Left lobe of liver (tissue), 2 donors: ENCODE measurements around the gene MRPS21. TPM values are rescaled to one million over a fixed set of nuclear protein-coding genes. Genes with fewer than 3 reads are reported as not detected.
"Not testable (repeated sequence)": the region's sequence is repeated elsewhere in the genome, so short reads cannot be mapped to it uniquely, and the experiment has no call there.

ENCODE experiments used
- ATAC-seq: fragments of 200-7000 bp; cut with Tn5 transposase; one replicate; pipeline ENCODE4 v1.9.1; 2020; ENCODE audit warnings: mild to moderate bottlenecking, moderate library complexity
- DNase-seq: peaks from one replicate; pipeline ENCODE4 v3.0.0-alpha.2; 2020; ENCODE audit warnings: low spot score
- total RNA-seq: library from RNA; stranded (reverse); gene quantifications from one replicate; pipeline ENCODE4 v1.2.1, GENCODE V29; 2021
- donor health status: DM: no; HTN: no; CAD: no; lungs with moderate emphysema.
- donor health status: DM: no; HTN: yes; CAD: no.

MRPS21 gene
- total RNA-seq, 1 donor from 2014 or later = 27.0 TPM

- peak; percentile 60 for ATAC-seq
Measured at GRCh38 chr1:150281221-150281757, 12.4 kb upstream of the MRPS21 start.

GRCh38 chr1:150281758-150282557 is 11.7 kb upstream of the MRPS21 start, which contains the start of gene CIART:
Gene CIART, plus strand, starts transcription at chr1:150282554. Its CDS starts 714 bp downstream, at chr1:150283268.
- ATAC-seq (peak; percentile 82), DNase-seq (peak; percentile 95)

More at GRCh38 chr1:150281221-150281757, 12.4 kb upstream of the MRPS21 start:
- peak; percentile 77 for DNase-seq

GRCh38 chr1:150282558-150282958 is 11.1 kb upstream of the MRPS21 start:
- DNase-seq (no peak), ATAC-seq (peak; percentile 35)

GRCh38 chr1:150283260-150283659 is 10.4 kb upstream of the MRPS21 start:
- DNase-seq = no peak

GRCh38 chr1:150288382-150288781 is 5.3 kb upstream of the MRPS21 start:
- DNase-seq (no peak), ATAC-seq (no peak)

More at GRCh38 chr1:150283260-150283659, 10.4 kb upstream of the MRPS21 start:
- no peak for ATAC-seq

- ATAC-seq (no peak), DNase-seq (no peak)
Measured at GRCh38 chr1:150288822-150289221, 4.8 kb upstream of the MRPS21 start.

GRCh38 chr1:150295476-150295875 is 1.8 kb downstream of the MRPS21 start:
- DNase-seq = no peak
- ATAC-seq = no peak

GRCh38 chr1:150299716-150300115 is 6.1 kb downstream of the MRPS21 start:
- DNase-seq = no peak
- no peak for ATAC-seq

- ATAC-seq (no peak), DNase-seq (no peak)
Measured at GRCh38 chr1:150302338-150302737, 8.7 kb downstream of the MRPS21 start.

- no peak for DNase-seq
- ATAC-seq = no peak
Measured at GRCh38 chr1:150302902-150303301, 9.2 kb downstream of the MRPS21 start.

- ATAC-seq, DNase-seq: not testable (repeated sequence)
Measured at GRCh38 chr1:150308585-150308984, 14.9 kb downstream of the MRPS21 start.

- no peak for ATAC-seq
- no peak for DNase-seq
Measured at GRCh38 chr1:150309758-150310508, 16.3 kb downstream of the MRPS21 start.

- ATAC-seq (no peak), DNase-seq (no peak)
Measured at GRCh38 chr1:150311762-150312161, 18.1 kb downstream of the MRPS21 start.

GRCh38 chr1:150314691-150315090 is 21.0 kb downstream of the MRPS21 start:
- not testable (repeated sequence) for ATAC-seq, DNase-seq

GRCh38 chr1:150320667-150320978 is 27.0 kb downstream of the MRPS21 start:
- no peak for DNase-seq
- no peak for ATAC-seq

- ATAC-seq = no peak
- DNase-seq = no peak
Measured at GRCh38 chr1:150321826-150322166, 28.1 kb downstream of the MRPS21 start.

- ATAC-seq = no peak
- DNase-seq = no peak
Measured at GRCh38 chr1:150322310-150322709, 28.6 kb downstream of the MRPS21 start.

- DNase-seq (no peak), ATAC-seq (no peak)
Measured at GRCh38 chr1:150332651-150333290, 39.1 kb downstream of the MRPS21 start.

GRCh38 chr1:150346316-150346715 is 52.7 kb downstream of the MRPS21 start:
- ATAC-seq = no peak
- DNase-seq = no peak

GRCh38 chr1:150352866-150353265 is 59.2 kb downstream of the MRPS21 start:
- no peak for DNase-seq
- ATAC-seq = no peak
